Calu3 (cell line): ENCODE results near the gene GLIS1. TPM values are rescaled to one million over a fixed set of nuclear protein-coding genes. Genes with fewer than 3 reads are reported as not detected.

Experiments used
- BruUV-seq: library from RNA; stranded (reverse); fragments of 400-500 nt; replicated peaks from 2 replicates; lab custom pipeline; 2021; lab: Mats Ljungman, UMichigan
- CTCF ChIA-PET: fragments of 300-600 bp; sonication (Branson Sonifier 250); formaldehyde crosslinking; loops from one replicate; lab custom pipeline; 2022; ENCODE audit warnings: antibody characterized with exemption; lab: Charles Lee
- DNase-seq: peaks from one replicate; pipeline ENCODE4 v3.0.0; 2022
- H3K27ac Mint-ChIP-seq: one replicate; pipeline ENCODE4 v1.8.0; 2022; ENCODE audit warnings: mixed read lengths; ENCODE audit not compliant: unreplicated experiment
- H3K27me3 Mint-ChIP-seq: one replicate; pipeline ENCODE4 v1.8.0; 2022; ENCODE audit warnings: mixed read lengths; ENCODE audit not compliant: unreplicated experiment
- H3K36me3 Mint-ChIP-seq: one replicate; pipeline ENCODE4 v1.8.0; 2022; ENCODE audit warnings: mild to moderate bottlenecking, moderate library complexity, mixed read lengths; ENCODE audit not compliant: insufficient read depth, unreplicated experiment
- H3K4me1 Mint-ChIP-seq: one replicate; pipeline ENCODE4 v1.8.0; 2022; ENCODE audit warnings: mild to moderate bottlenecking, low read depth, mixed read lengths; ENCODE audit not compliant: unreplicated experiment
- H3K4me3 Mint-ChIP-seq: one replicate; pipeline ENCODE4 v1.8.0; 2022; ENCODE audit warnings: mild to moderate bottlenecking, low read depth, moderate library complexity, mixed read lengths; ENCODE audit not compliant: unreplicated experiment
- H3K9me3 Mint-ChIP-seq: one replicate; pipeline ENCODE4 v1.8.0; 2022; ENCODE audit warnings: low read depth, mixed read lengths; ENCODE audit not compliant: unreplicated experiment
- intact Hi-C: fragments of 100-400 bp; cut with micrococcal nuclease; formaldehyde crosslinking; loops from one replicate; pipeline ENCODE4 v1.10.0; 2022; ENCODE audit not compliant: unreplicated experiment
- total RNA-seq: library from RNA; stranded (reverse); gene quantifications from 2 replicates; pipeline ENCODE4 v1.2.3, GENCODE V29; 2022
- TF ChIP-seq, protein P1 (sequence below): fragments of 200-600 bp; IDR thresholded peaks from one replicate; pipeline ENCODE4 v1.8.0; 2022; ENCODE audit warnings: antibody characterized with exemption; ENCODE audit not compliant: unreplicated experiment

The GLIS1 gene
- total RNA-seq, 1 experiment from 2014 or later: not detected

DNA sequence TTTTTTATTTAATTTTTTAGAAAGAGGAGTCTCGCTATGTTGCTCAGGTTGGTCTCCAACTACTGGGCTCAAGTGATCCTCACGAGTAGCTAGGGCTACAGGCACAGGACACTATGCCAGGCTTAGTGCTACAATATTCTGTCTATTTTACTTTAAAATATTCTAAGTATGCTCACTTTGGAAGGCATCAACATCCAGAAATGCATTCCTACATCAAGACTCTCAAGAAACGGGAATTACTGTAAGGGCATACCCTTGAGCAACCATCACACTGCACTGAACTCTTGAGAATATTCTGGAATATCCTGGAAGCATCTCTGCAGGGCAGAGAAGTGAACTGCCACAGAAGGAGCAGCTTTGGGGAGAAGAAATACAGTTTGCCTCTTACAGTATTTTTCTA lies 280.3 kb downstream of the GLIS1 start:
- no peak for DNase-seq
- intact Hi-C loops: no loop called here
- CTCF ChIA-PET: interaction anchor here (0.7 kb wide), 1 partner anchor 290 kb away, joined by 14 read pairs; no protein-coding TSS in a partner anchor
- no peaks in the 10 kb centered on the region for H3K4me1 Mint-ChIP-seq
- H3K4me3 Mint-ChIP-seq: no peak overlapping the region
- peaks cover 55% of the 10 kb centered on the region for H3K27me3 Mint-ChIP-seq
- H3K36me3 Mint-ChIP-seq: no peaks in the 10 kb centered on the region
- H3K27ac Mint-ChIP-seq: no peak overlapping the region
- BruUV-seq: no TSS peak
- TF ChIP-seq, protein P1, sequence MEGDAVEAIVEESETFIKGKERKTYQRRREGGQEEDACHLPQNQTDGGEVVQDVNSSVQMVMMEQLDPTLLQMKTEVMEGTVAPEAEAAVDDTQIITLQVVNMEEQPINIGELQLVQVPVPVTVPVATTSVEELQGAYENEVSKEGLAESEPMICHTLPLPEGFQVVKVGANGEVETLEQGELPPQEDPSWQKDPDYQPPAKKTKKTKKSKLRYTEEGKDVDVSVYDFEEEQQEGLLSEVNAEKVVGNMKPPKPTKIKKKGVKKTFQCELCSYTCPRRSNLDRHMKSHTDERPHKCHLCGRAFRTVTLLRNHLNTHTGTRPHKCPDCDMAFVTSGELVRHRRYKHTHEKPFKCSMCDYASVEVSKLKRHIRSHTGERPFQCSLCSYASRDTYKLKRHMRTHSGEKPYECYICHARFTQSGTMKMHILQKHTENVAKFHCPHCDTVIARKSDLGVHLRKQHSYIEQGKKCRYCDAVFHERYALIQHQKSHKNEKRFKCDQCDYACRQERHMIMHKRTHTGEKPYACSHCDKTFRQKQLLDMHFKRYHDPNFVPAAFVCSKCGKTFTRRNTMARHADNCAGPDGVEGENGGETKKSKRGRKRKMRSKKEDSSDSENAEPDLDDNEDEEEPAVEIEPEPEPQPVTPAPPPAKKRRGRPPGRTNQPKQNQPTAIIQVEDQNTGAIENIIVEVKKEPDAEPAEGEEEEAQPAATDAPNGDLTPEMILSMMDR: no peak
- no peaks in the 10 kb centered on the region for H3K9me3 Mint-ChIP-seq

Other genes starting within 250 kb of the GLIS1 start
- gene NDC1, start 99.1 kb upstream of the GLIS1 start, total RNA-seq: 40.6 and 44.8 TPM in 2 replicates
- gene YIPF1, start 150.6 kb upstream of the GLIS1 start, total RNA-seq: 15.2 and 18.2 TPM in 2 replicates
- gene DIO1, start 155.0 kb upstream of the GLIS1 start, total RNA-seq: not detected in 2 replicates
- 25.8 and 30.0 TPM in 2 replicates for gene IFT25, start 206.5 kb upstream of the GLIS1 start, total RNA-seq
- 23.8 and 24.9 TPM in 2 replicates for gene LRRC42, start 207.2 kb upstream of the GLIS1 start, total RNA-seq